Ovary (tissue), 3 donors: ENCODE results near the gene TMEM164.

Experiments
- POLR2A ChIP-seq: fragments of 450-650 bp; IDR thresholded peaks from one replicate; pipeline ENCODE4 v1.6.1; 2017; ENCODE audit warnings: antibody characterized with exemption, mild to moderate bottlenecking, moderate library complexity
- TF ChIP-seq, protein P1 (sequence below), 3 donors: fragments of 450-650 bp in 2 of 3; fragments of 200-600 bp in 1 of 3; IDR thresholded peaks; one replicate each; pipeline versions ENCODE4 v1.5.1 to v1.8.0; 2016 to 2022; ENCODE audit warnings: antibody characterized with exemption in 3 of 3, mild to moderate bottlenecking in 1 of 3
- donor health status: DM: no; HTN: no; CAD: no.

DNA sequence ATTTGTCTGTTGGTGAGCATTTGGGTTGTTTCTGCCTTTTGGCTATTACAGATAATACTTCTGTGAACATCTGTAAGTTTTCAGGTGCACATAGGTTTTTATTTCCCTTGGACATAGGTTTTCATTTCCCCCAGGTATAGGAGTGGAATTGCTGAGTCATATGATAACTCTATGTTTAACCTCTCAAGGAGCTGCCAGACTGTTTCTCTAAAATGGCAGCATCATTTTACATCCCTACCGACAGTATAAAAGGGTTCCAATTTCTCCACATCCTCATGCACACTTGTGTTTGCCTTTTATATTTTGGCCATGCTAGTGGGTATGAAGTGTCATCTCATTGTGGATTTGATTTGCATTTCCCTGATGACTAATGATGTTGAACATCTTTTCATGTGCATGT lies 53.5 kb downstream of the TMEM164 start:
- TF ChIP-seq, protein P1, sequence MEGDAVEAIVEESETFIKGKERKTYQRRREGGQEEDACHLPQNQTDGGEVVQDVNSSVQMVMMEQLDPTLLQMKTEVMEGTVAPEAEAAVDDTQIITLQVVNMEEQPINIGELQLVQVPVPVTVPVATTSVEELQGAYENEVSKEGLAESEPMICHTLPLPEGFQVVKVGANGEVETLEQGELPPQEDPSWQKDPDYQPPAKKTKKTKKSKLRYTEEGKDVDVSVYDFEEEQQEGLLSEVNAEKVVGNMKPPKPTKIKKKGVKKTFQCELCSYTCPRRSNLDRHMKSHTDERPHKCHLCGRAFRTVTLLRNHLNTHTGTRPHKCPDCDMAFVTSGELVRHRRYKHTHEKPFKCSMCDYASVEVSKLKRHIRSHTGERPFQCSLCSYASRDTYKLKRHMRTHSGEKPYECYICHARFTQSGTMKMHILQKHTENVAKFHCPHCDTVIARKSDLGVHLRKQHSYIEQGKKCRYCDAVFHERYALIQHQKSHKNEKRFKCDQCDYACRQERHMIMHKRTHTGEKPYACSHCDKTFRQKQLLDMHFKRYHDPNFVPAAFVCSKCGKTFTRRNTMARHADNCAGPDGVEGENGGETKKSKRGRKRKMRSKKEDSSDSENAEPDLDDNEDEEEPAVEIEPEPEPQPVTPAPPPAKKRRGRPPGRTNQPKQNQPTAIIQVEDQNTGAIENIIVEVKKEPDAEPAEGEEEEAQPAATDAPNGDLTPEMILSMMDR (IDR thresholded peaks at IDR 0.05): no peak
- no peak for TF ChIP-seq POLR2A
